GM12878 (cell line): Measurements from ENCODE around the gene ZNF302. TPM values are rescaled to one million over a fixed set of nuclear protein-coding genes. Genes with fewer than 3 reads are reported as not detected.

Experiments
- ESRRA ChIP-seq: IDR thresholded peaks from 2 replicates; pipeline ENCODE4 v1.6.1; 2012; ENCODE audit warnings: mild to moderate bottlenecking, low read length, improper control_type of control experiment
- GATAD2B ChIP-seq: fragments of 450-650 bp; conservative IDR thresholded peaks from 2 replicates; pipeline ENCODE4 v1.6.1; 2017; ENCODE audit warnings: low read depth, mild to moderate bottlenecking, moderate library complexity
- TAF1 ChIP-seq: IDR thresholded peaks from 2 replicates; pipeline ENCODE4 v1.6.1; 2011; ENCODE audit warnings: mild to moderate bottlenecking, low read depth, low read length, borderline replicate concordance
- polyA plus RNA-seq, 11 experiments: library from polyadenylated mRNA; depleted of rRNA in 4 of 11; unstranded in 6 of 11; stranded (reverse) in 5 of 11; fragments of >200 nt; fragmentation: Nextera tagmentation in 4 of 11; fragmentation: Illumina TruSeq in 1 of 11; extraction: Ambion mirVana in 4 of 11; extraction: Trizol in 1 of 11; gene quantifications; 1 replicate in 1 of 11; 2 replicates in 10 of 11; pipeline versions ENCODE4 v1.2.1 to v1.2.3, GENCODE V29; 2011 to 2016; ENCODE audit warnings: inconsistent platforms in 2 of 11, missing spikeins in 2 of 11, low read depth in 1 of 11
- small RNA-seq: library from RNA; depleted of rRNA; stranded (forward); fragments of <200 nt; gene quantifications from one replicate; pipeline ENCODE3, GENCODE V24; 2014
- total RNA-seq, 4 experiments: library from RNA; depleted of rRNA in 3 of 4; stranded (reverse); fragments of >200 nt in 3 of 4; fragmentation: Illumina TruSeq in 1 of 4; extraction: Trizol in 1 of 4; gene quantifications; 2 replicates each; pipeline versions ENCODE4 v1.2.1 to v1.2.3, GENCODE V29; 2013 to 2021

Gene ZNF302
- total and polyA plus RNA-seq, 10 of the 15 experiments (the other 5 are each of a cell fraction or from before 2014, with no cell fraction given) = 8.4 to 35.4 (median 19.7) TPM

DNA sequence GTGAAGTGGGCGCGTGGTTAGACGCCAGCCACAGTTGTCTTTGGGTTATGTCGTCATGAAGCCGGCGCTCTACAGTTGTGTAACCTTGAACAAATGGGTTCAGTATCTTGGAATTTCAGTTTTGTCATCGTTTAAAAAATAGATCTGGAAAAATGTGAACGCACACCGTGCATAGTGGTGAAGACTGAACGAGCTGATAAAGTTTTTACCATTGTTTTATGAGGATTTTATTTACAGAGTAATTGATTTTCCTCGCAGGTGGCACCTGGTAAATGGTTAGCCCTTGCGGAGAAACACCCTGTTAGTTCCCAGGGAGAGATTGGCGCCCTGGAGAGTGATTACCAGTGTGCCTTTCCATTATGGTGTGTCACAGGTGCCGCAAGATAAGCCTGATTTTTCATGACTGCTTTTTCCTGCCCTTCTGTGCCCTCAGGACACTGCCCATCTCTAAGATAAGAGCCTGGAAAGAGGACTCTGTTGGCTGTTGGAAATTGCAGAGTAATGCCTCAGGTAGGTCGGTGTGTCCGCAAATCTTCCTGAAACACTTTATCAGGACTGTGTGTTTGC, 57.1 kb downstream of the ZNF302 start (continued):
- TF ChIP-seq TAF1 (no peak), ESRRA (peak; percentile 36; the same call in 1 of the 2 replicates), GATAD2B (no peak)

Small RNA genes lying within 50 kb of the gene (small RNA-seq; reads per million reads assigned to genes)
- gene RF00611 = not detected

Other genes starting within 250 kb of the ZNF302 start
- 80.0 and 103 TPM in 2 replicates for gene UBA2, start 249.3 kb upstream of the ZNF302 start, total RNA-seq (2014; rRNA removed)
- 129 and 137 TPM in 2 replicates for gene UBA2, start 249.3 kb upstream of the ZNF302 start, total RNA-seq (2014; rRNA removed; fragmentation: Illumina TruSeq; extraction: Trizol)
- 96.3 and 104 TPM in 2 replicates for gene UBA2, start 249.3 kb upstream of the ZNF302 start, total RNA-seq (2021)
- gene UBA2, start 249.3 kb upstream of the ZNF302 start, polyA plus RNA-seq (2011; rRNA removed) = 237 and 372 TPM in 2 replicates
- gene UBA2, start 249.3 kb upstream of the ZNF302 start, polyA plus RNA-seq (2014; fragmentation: Illumina TruSeq; extraction: Trizol) = 117 and 145 TPM in 2 replicates
- gene UBA2, start 249.3 kb upstream of the ZNF302 start, polyA plus RNA-seq (2014; fragmentation: Nextera tagmentation; extraction: Ambion mirVana) = 10 to 100 TPM; 50.6 to 54.2 TPM
- gene UBA2, start 249.3 kb upstream of the ZNF302 start, polyA plus RNA-seq (2014; rRNA removed) = 99.7 and 113 TPM in 2 replicates
- 100 to 1,000 TPM in 1 of 2 experiments, 10 to 100 TPM in 1; 98.5 to 122 TPM for gene UBA2, start 249.3 kb upstream of the ZNF302 start, polyA plus RNA-seq (2016; fragmentation: Nextera tagmentation; extraction: Ambion mirVana)
- gene WTIP, start 195.9 kb upstream of the ZNF302 start, total RNA-seq (2014; rRNA removed) = 0.16 and 0.45 TPM in 2 replicates
- gene WTIP, start 195.9 kb upstream of the ZNF302 start, total RNA-seq (2014; rRNA removed; fragmentation: Illumina TruSeq; extraction: Trizol) = 0.13 and 0.28 TPM in 2 replicates
- 0.32 and 0.59 TPM in 2 replicates for gene WTIP, start 195.9 kb upstream of the ZNF302 start, total RNA-seq (2021)
- 0.58 and 0.77 TPM in 2 replicates for gene WTIP, start 195.9 kb upstream of the ZNF302 start, polyA plus RNA-seq (2011; rRNA removed)
- gene WTIP, start 195.9 kb upstream of the ZNF302 start, polyA plus RNA-seq (2014; fragmentation: Illumina TruSeq; extraction: Trizol) = 0.05 and 0.16 TPM in 2 replicates
- not detected for gene WTIP, start 195.9 kb upstream of the ZNF302 start, polyA plus RNA-seq (2014; fragmentation: Nextera tagmentation; extraction: Ambion mirVana)
- 0.12 and 0.76 TPM in 2 replicates for gene WTIP, start 195.9 kb upstream of the ZNF302 start, polyA plus RNA-seq (2014; rRNA removed)
- gene WTIP, start 195.9 kb upstream of the ZNF302 start, polyA plus RNA-seq (2016; fragmentation: Nextera tagmentation; extraction: Ambion mirVana) = under 1 TPM; 0.06 to 0.17 TPM
- gene SCGB2B2, start 519 bp upstream of the ZNF302 start, total RNA-seq (2014; rRNA removed) = 0.05 TPM in 1 of 2 replicates, not detected in the other
- gene SCGB2B2, start 519 bp upstream of the ZNF302 start, total RNA-seq (2014; rRNA removed; fragmentation: Illumina TruSeq; extraction: Trizol) = not detected in 2 replicates
- gene SCGB2B2, start 519 bp upstream of the ZNF302 start, total RNA-seq (2021) = 0.31 TPM in 1 of 2 replicates, not detected in the other
- gene SCGB2B2, start 519 bp upstream of the ZNF302 start, polyA plus RNA-seq (2011; rRNA removed) = 0.04 and 0.35 TPM in 2 replicates
- 0.06 and 0.11 TPM in 2 replicates for gene SCGB2B2, start 519 bp upstream of the ZNF302 start, polyA plus RNA-seq (2014; fragmentation: Illumina TruSeq; extraction: Trizol)
- not detected for gene SCGB2B2, start 519 bp upstream of the ZNF302 start, polyA plus RNA-seq (2014; fragmentation: Nextera tagmentation; extraction: Ambion mirVana)
- gene SCGB2B2, start 519 bp upstream of the ZNF302 start, polyA plus RNA-seq (2014; rRNA removed) = not detected in 2 replicates
- gene SCGB2B2, start 519 bp upstream of the ZNF302 start, polyA plus RNA-seq (2016; fragmentation: Nextera tagmentation; extraction: Ambion mirVana) = under 1 TPM in 1 of 2 experiments, not detected in 1; 0.12 TPM
- gene ZNF181, start 56.6 kb downstream of the ZNF302 start, total RNA-seq (2014; rRNA removed) = 8.4 and 9.6 TPM in 2 replicates
- gene ZNF181, start 56.6 kb downstream of the ZNF302 start, total RNA-seq (2014; rRNA removed; fragmentation: Illumina TruSeq; extraction: Trizol) = 6.8 and 7.1 TPM in 2 replicates
- 5.4 and 5.7 TPM in 2 replicates for gene ZNF181, start 56.6 kb downstream of the ZNF302 start, total RNA-seq (2021)
- gene ZNF181, start 56.6 kb downstream of the ZNF302 start, polyA plus RNA-seq (2011; rRNA removed) = 9.4 and 17.9 TPM in 2 replicates
- 8.8 and 10.9 TPM in 2 replicates for gene ZNF181, start 56.6 kb downstream of the ZNF302 start, polyA plus RNA-seq (2014; fragmentation: Illumina TruSeq; extraction: Trizol)
- 1 to 10 TPM; 2.1 to 2.7 TPM for gene ZNF181, start 56.6 kb downstream of the ZNF302 start, polyA plus RNA-seq (2014; fragmentation: Nextera tagmentation; extraction: Ambion mirVana)
- gene ZNF181, start 56.6 kb downstream of the ZNF302 start, polyA plus RNA-seq (2014; rRNA removed) = 4.8 and 7.7 TPM in 2 replicates
- gene ZNF181, start 56.6 kb downstream of the ZNF302 start, polyA plus RNA-seq (2016; fragmentation: Nextera tagmentation; extraction: Ambion mirVana) = 10 to 100 TPM in 1 of 2 experiments, 1 to 10 TPM in 1; 9.0 to 10.3 TPM
- gene ZNF599, start 95.5 kb downstream of the ZNF302 start, total RNA-seq (2014; rRNA removed) = 1.5 and 2.2 TPM in 2 replicates
- gene ZNF599, start 95.5 kb downstream of the ZNF302 start, total RNA-seq (2014; rRNA removed; fragmentation: Illumina TruSeq; extraction: Trizol) = 1.0 and 1.2 TPM in 2 replicates
- gene ZNF599, start 95.5 kb downstream of the ZNF302 start, total RNA-seq (2021) = 1.7 and 2.8 TPM in 2 replicates
- 3.6 and 4.8 TPM in 2 replicates for gene ZNF599, start 95.5 kb downstream of the ZNF302 start, polyA plus RNA-seq (2011; rRNA removed)
- 1.3 and 2.2 TPM in 2 replicates for gene ZNF599, start 95.5 kb downstream of the ZNF302 start, polyA plus RNA-seq (2014; fragmentation: Illumina TruSeq; extraction: Trizol)
- gene ZNF599, start 95.5 kb downstream of the ZNF302 start, polyA plus RNA-seq (2014; fragmentation: Nextera tagmentation; extraction: Ambion mirVana) = 1 to 10 TPM in 1 of 2 experiments, under 1 TPM in 1; 0.27 to 1.1 TPM
- 2.9 and 4.3 TPM in 2 replicates for gene ZNF599, start 95.5 kb downstream of the ZNF302 start, polyA plus RNA-seq (2014; rRNA removed)
- 1 to 10 TPM; 3.9 to 4.6 TPM for gene ZNF599, start 95.5 kb downstream of the ZNF302 start, polyA plus RNA-seq (2016; fragmentation: Nextera tagmentation; extraction: Ambion mirVana)
- gene ZNF30, start 249.2 kb downstream of the ZNF302 start, total RNA-seq (2014; rRNA removed) = 0.82 and 0.85 TPM in 2 replicates
- 1.2 and 1.5 TPM in 2 replicates for gene ZNF30, start 249.2 kb downstream of the ZNF302 start, total RNA-seq (2014; rRNA removed; fragmentation: Illumina TruSeq; extraction: Trizol)
- gene ZNF30, start 249.2 kb downstream of the ZNF302 start, total RNA-seq (2021) = 0.98 and 1.2 TPM in 2 replicates
- 2.3 and 3.1 TPM in 2 replicates for gene ZNF30, start 249.2 kb downstream of the ZNF302 start, polyA plus RNA-seq (2011; rRNA removed)
- 0.97 and 2.8 TPM in 2 replicates for gene ZNF30, start 249.2 kb downstream of the ZNF302 start, polyA plus RNA-seq (2014; fragmentation: Illumina TruSeq; extraction: Trizol)
- 1 to 10 TPM; 1.2 to 1.6 TPM for gene ZNF30, start 249.2 kb downstream of the ZNF302 start, polyA plus RNA-seq (2014; fragmentation: Nextera tagmentation; extraction: Ambion mirVana)
- 0.80 and 1.1 TPM in 2 replicates for gene ZNF30, start 249.2 kb downstream of the ZNF302 start, polyA plus RNA-seq (2014; rRNA removed)
- 1 to 10 TPM; 1.3 to 1.8 TPM for gene ZNF30, start 249.2 kb downstream of the ZNF302 start, polyA plus RNA-seq (2016; fragmentation: Nextera tagmentation; extraction: Ambion mirVana)